Lower leg skin (tissue), 3 donors: ENCODE results near the gene APPL1.

Experiments used
- CTCF ChIP-seq, 3 donors: fragments of 450-650 bp; IDR thresholded peaks; one replicate each; pipeline ENCODE4 v1.5.1; 2016; ENCODE audit warnings: antibody characterized with exemption in 3 of 3, mild to moderate bottlenecking in 3 of 3, moderate library complexity in 2 of 3
- POLR2A ChIP-seq, 2 donors: fragments of 450-650 bp; IDR thresholded peaks; one replicate each; pipeline ENCODE4 v1.6.1; 2016 to 2017; ENCODE audit warnings: antibody characterized with exemption in 2 of 2, mild to moderate bottlenecking in 1 of 2, moderate library complexity in 1 of 2

- no peak for TF ChIP-seq CTCF (IDR thresholded peaks at IDR 0.05)
- no peak for TF ChIP-seq POLR2A (IDR thresholded peaks at IDR 0.05)
Observed at GRCh38 chr3:57314204-57314603, 86.7 kb downstream of the APPL1 start.
